ENCODE results near the gene STX4. TPM values are rescaled to one million over a fixed set of nuclear protein-coding genes. Genes with fewer than 3 reads are reported as not detected.

STX4 gene
- total RNA-seq, 2 donors from 2014 or later = 17.1 to 23.8 TPM

DNA sequence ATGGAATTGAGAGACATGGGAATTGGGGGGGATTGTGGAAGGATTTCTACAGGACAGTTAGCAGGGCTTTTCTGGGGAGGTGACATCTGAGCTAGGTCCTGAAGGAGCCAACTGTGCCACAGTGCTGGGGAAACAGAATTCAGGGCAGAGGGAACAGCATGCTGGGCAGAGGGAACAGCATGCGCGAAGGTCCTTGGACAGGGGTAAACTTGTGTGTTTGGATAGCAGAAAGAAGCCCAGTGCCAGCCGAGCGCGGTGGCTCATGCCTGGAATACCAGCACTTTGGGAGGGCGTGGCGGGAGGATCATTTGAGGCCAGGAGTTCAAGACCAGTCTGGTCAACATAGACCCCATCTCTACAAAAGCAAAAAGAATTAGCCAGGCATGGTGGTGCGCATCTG, 26.8 kb upstream of the STX4 start:
- H3K27me3 ChIP-seq = peaks cover 10 to 12% of the 10 kb centered on the region in 2 donors
- TF ChIP-seq CTCF (IDR thresholded peaks at IDR 0.05) = no peak
- peaks cover 0 to 11% of the 10 kb centered on the region in 2 donors for H3K4me1 ChIP-seq
- no peak overlapping the region for H3K4me3 ChIP-seq
- no peak overlapping the region for H3K27ac ChIP-seq
- H3K36me3 ChIP-seq = no peaks in the 10 kb centered on the region
- DNase-seq (ENCODE audit: low spot score) = no peak
- no peaks in the 10 kb centered on the region for H3K9me3 ChIP-seq

- no peak for TF ChIP-seq CTCF (IDR thresholded peaks at IDR 0.05)
- Histone ChIP-seq H3K4me1 (peaks cover 0 to 4% of the 10 kb centered on the region in 2 donors), H3K27me3 (peaks cover 10 to 12% of the 10 kb centered on the region in 2 donors), H3K9me3 (no peaks in the 10 kb centered on the region), H3K36me3 (no peaks in the 10 kb centered on the region), H3K4me3 (no peak overlapping the region), H3K27ac (no peak overlapping the region)
- DNase-seq (ENCODE audit: low spot score) = no peak
These were observed 25.7 kb upstream of the STX4 start for GRCh38 chr16:31007684-31008083.

GRCh38 chr16:31008149-31008548, 25.2 kb upstream of the STX4 start:
- TF ChIP-seq CTCF (IDR thresholded peaks at IDR 0.05) = no peak
- H3K4me1 ChIP-seq = peaks cover 0 to 4% of the 10 kb centered on the region in 2 donors
- no peaks in the 10 kb centered on the region for H3K9me3 ChIP-seq
- no peaks in the 10 kb centered on the region for H3K36me3 ChIP-seq
- DNase-seq (ENCODE audit: low spot score) = no peak
- H3K27me3 ChIP-seq = peaks cover 10 to 12% of the 10 kb centered on the region in 2 donors
- H3K27ac ChIP-seq = no peak overlapping the region
- H3K4me3 ChIP-seq = no peak overlapping the region

GRCh38 chr16:31008551-31008950, 24.8 kb upstream of the STX4 start:
- Histone ChIP-seq H3K27me3 (peaks cover 10 to 12% of the 10 kb centered on the region in 2 donors), H3K9me3 (no peaks in the 10 kb centered on the region), H3K36me3 (no peaks in the 10 kb centered on the region), H3K4me1 (peaks cover 0 to 4% of the 10 kb centered on the region in 2 donors), H3K27ac (no peak overlapping the region), H3K4me3 (no peak overlapping the region)
- TF ChIP-seq CTCF (IDR thresholded peaks at IDR 0.05) = no peak
- DNase-seq (ENCODE audit: low spot score) = no peak

- TF ChIP-seq CTCF (IDR thresholded peaks at IDR 0.05) = no peak
- H3K27me3 ChIP-seq = peaks cover 10 to 12% of the 10 kb centered on the region in 2 donors
- no peaks in the 10 kb centered on the region for H3K36me3 ChIP-seq
These were observed 24.2 kb upstream of the STX4 start for GRCh38 chr16:31009120-31009519.

DNA sequence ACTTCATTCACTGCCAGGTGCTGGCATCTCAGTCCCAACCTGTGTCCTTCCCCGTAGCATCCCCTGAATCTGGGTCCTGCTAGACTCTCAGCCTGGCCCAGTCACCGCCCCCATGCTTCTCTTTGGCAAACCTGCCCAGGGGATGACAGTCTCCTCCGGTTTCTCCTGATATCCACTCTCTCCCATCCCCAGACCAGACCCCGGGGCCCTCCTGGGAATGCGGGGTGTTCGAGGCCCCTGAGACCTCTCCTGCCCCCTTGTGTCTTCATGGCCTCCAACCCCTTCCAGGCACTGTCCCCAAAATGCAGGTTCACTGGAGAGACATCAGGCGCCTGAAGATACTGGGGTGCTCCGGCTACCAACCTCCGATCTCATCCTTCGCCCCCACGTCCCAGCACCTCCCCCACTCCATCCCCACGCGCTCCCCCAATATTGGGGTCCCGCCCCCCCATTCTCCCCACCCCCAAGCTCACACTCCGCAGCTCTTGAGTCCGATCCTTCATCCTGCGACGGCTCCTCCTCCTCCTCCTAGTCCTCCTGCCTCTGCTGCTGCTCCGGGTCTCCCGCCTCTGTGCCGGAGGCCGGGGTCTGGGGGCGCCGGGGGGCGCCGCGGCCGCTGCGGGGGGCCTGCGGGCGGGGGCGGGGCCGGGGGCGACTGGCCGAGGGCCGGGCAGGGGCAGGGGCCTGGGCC, 23.3 kb upstream of the STX4 start:
- Histone ChIP-seq H3K36me3 (no peaks in the 10 kb centered on the region), H3K4me1 (peaks cover 0 to 4% of the 10 kb centered on the region in 2 donors), H3K9me3 (no peaks in the 10 kb centered on the region), H3K27me3 (peaks cover 10 to 12% of the 10 kb centered on the region in 2 donors), H3K27ac (no peak overlapping the region), H3K4me3 (no peak overlapping the region)
- DNase-seq (ENCODE audit: low spot score) = no peak
- TF ChIP-seq CTCF (IDR thresholded peaks at IDR 0.05) = no peak

More at GRCh38 chr16:31009120-31009519, 24.2 kb upstream of the STX4 start:
- H3K27ac ChIP-seq = no peak overlapping the region
- H3K4me1 ChIP-seq = peaks cover 0 to 4% of the 10 kb centered on the region in 2 donors
- no peaks in the 10 kb centered on the region for H3K9me3 ChIP-seq
- no peak overlapping the region for H3K4me3 ChIP-seq
- DNase-seq (ENCODE audit: low spot score) = no peak

Data from right atrium auricular region (tissue), 2 donors.